GM21717 (cell line): ENCODE data around the gene UGT2B15.
A peak's percentile ranks its signal among the peaks of the same experiment; 100 is the strongest.
"Not testable (repeated sequence)": the region's sequence is repeated elsewhere in the genome, so short reads cannot be mapped to it uniquely, and the experiment has no call there.

Experiments
- ATAC-seq: cut with Tn5 transposase; IDR thresholded peaks from one replicate; pipeline ENCODE4 v1.9.1; 2021; ENCODE audit warnings: mild to moderate bottlenecking, moderate library complexity; ENCODE audit not compliant: unreplicated experiment

UGT2B15 gene

DNA sequence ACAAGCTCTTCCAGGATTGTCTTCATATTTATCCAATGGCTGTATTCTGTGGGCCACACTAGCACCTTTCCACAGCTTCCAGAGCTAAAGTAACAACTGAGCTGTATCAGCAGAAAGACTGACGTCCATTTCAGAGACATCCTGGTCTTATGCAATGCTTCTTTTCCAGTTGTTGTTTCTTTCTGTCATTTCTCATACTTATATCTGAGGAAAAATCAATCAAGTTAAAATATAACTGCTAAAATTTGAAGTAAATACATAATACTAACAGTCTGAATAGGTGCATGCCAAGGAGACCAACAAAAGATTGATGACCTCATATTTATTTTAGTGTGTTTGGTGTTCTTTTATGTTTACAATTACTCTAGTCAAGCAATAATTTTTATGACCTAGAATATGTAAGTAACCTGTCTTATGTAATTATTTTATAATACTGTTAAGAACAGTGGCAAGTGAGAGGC lies at the start of gene UGT2B15:
UGT2B15 (minus strand) TSS at position 174 of the 461 bp plus-strand sequence; CDS start at position 140, 34 bp downstream.
- not testable (repeated sequence) for ATAC-seq

DNA sequence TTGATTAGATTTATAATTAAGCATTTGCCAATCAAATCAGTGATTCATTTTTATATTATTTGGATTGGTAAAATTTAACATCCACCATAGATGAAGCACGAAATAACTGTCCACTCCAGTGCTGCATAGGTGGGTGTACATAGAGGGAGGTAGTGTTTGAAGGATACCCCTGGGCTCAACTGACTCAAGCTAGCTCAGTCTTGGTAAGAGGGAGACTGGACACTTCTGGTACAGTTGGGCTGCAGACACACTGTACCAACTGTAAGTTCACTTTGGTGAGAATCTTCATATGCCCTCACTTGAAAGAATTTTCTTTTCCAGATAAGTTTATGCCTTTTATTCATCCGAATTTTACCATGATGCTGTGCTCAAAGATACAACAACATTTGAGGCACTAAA lies 48.6 kb upstream of the UGT2B15 start:
- ATAC-seq: no peak

DNA sequence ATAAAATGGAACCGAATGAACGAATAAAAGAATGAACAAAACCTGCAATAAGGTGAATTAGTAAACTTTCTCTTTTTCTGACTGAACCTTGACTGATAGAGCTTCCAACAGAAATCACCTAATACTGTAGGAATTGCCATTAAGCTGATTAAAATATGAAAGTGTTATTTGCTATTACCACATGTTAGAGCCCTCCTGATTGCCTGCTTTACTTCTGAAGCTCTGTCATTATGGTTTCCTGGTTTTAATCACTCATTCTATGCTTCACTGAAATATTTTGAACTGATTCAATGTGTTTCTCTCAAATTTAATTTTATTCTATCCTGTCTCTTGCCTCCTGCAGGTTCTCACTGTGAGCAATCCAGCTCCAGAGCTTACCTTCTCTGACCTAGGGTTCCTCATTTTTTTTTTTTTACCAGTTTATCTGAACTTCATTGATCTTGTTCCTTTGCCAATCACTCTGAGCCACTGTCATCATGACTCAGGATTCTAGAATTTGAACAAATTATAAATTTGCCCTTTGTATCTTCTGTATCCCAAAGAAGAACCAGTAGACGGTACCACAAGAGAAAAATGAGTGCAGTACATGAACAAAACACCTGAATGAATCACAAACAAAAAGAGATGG lies 48.1 kb upstream of the UGT2B15 start:
- no peak for ATAC-seq

DNA sequence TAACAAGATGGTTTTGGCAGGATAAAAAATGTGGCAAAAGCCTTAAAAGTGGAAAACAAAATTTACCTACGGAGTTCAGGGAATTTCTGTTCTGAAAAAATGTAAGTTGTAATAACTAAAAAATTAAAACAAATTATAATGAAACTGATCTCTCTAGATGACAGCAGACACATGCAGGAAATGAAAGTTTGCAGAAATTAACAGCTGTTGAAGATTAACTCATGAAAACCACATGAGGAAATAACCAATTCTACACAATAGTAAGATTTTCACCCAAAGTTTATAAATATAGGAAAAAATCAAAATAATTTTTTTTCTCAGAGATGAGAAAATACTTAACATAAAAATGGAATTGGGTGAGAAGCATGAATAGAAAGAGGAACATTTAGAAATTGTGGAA lies 47.5 kb upstream of the UGT2B15 start:
- no peak for ATAC-seq

DNA sequence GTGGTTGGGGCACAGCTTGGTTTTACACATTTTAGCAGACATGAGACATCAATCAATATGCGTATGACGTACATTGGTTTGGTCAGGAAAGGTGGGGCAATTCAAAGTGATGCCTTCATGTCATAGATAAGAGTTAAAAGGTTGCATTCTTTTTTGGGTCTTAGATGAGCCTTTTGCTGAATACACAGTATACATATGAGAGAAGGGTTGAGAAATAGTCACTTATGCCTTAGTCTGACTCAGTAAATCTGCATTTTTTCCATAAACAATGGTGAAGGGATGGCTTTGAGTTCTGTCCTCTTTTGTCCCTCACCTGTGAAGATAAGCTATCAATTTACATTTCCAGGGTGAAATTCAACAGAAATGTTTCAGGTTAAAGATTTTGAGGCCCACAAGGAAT lies 43.9 kb upstream of the UGT2B15 start:
- no peak for ATAC-seq

DNA sequence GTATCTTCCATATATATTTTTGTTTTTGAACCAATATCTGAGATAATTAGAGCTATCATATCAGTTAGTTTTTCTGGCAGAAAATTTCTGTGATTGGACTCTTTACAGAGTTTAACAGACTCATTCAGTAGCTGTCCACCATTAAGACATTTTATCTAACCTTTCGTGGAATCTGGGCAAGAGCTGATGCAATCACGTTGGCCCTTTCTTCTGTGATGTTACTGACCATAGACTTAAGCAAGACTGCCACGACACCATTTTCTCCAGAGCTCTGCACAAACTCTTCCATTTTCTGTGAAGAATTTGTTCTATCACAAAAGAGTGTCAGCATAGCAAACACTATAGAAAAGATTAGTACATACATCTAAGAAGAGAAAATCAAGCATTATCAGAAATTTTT lies 41.8 kb upstream of the UGT2B15 start:
- ATAC-seq: no peak

DNA sequence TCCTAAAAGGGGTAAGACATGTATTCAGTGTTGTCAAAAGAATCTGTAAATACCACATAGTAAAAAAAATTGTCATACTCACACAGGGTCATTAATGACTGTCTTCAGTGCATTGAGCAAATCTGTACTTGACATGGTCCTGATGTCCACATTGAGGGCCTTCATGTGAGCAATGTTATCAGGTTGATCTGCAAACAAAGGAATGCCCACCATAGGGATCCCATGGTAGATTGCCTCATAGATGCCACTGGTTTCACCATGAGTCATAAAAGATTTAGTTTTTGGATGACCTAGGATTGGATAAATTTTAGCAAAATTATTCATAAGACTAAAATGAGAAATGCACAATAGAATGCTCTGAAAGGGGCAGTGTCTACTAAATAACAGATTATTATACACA lies 38.1 kb upstream of the UGT2B15 start:
- ATAC-seq: no peak

DNA sequence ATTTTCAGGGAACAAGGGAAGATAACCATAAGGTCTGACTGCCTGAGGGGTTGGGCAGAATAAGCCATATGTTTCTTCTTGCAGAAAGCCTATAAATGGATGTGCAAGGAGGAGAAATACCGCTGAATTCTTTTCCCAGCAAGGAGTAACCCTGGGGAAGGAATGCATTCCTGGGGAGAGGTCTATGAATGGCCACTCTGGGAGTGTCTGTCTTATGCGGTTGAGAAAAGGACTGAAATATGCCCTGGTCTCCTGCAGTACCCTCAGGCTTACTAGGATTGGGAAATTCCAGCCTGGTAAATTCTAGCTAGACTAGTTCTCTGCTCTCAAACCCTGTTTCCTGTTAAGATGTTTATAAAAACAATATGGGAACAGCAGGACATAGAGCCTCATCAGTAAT lies 32.7 kb upstream of the UGT2B15 start:
- not testable (repeated sequence) for ATAC-seq

DNA sequence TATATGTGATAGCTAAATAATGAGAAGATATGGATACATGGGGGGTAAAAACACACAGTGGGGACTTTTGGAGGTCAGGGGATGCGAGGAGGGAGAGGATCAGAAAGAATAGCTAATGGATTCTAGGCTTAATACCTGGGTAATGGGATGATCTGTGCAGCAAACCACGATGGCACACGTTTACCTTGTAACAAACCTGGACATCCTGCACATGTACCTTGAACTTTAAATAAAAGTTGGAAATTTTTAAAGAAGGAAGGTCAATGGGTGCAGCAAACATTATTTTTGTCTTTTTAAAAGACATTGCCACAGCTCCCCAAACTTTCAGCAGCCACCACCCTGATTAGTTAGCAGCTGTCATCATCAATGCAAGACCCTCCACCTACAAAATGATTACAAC lies 29.7 kb upstream of the UGT2B15 start:
- no peak for ATAC-seq

DNA sequence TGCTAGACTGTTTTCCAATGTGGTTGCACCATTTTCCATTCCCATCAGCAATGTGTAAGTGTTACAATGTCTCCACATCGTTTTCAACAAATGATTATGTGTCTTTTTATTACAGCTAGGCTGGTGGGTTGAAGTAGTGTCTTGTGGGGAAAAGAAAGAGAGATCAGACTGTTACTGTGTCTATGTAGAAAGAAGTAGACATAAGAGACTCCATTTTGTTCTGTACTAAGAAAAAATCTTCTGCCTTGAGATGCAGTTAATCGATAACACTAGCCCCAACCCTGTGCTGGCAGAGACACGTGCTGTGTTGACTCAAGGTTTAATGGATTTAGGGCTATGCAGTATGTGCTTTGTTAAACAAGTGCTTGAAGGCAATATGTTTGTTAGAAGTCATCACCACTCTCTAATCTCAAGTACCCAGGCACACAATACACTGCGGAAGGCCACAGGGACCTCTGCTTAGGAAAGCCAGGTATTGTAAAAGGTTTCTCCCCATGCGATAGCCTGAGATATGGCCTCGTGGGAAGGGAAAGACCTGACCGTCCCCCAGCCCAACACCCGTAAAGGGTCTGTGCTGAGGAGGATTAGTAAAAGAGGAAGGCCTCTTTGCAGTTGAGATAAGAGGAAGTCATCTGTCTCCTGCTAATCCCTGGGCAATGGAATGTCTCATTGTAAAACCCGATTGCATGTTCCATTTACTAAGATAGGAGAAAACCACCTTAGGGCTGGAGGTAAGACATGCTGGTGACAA lies 23.0 kb upstream of the UGT2B15 start:
- no peak for ATAC-seq

DNA sequence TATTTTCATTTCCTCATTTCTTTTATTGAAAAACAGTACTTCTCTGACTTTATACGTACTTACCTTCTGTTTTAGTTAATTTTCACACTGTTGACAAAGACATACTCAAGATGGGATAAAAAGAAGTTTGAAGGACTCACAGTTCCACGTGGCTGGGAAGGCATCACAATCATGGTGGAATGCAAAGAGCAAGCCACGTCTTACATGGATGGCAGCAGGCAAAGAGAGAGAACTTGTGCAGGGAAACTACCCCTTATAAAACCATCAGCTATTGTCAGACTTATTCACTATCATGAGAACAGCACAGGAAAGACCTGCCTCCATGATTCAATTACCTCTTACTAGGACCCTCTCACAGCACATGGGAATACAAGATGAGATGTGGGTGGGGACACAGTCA lies 20.7 kb upstream of the UGT2B15 start:
- ATAC-seq: no peak

DNA sequence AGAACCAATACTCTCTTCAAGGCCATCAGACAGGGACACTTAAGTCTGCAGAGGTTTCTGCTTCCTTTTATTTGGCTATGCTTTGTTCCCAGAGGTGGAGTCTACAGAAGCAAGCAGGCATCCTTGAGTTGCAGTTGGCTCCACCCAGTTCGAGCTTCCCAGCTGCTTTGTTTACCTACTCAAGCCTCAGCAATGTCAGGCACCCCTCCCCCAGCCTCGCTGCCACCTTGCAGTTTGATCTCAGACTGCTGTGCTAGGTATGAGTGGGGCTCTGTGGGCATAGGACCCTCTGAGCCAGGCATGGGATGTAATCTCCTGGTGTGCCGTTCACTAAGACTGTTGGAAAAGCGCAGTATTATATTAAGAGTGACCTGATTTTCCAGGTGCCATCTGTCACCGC lies 12.6 kb upstream of the UGT2B15 start:
- no peak for ATAC-seq

DNA sequence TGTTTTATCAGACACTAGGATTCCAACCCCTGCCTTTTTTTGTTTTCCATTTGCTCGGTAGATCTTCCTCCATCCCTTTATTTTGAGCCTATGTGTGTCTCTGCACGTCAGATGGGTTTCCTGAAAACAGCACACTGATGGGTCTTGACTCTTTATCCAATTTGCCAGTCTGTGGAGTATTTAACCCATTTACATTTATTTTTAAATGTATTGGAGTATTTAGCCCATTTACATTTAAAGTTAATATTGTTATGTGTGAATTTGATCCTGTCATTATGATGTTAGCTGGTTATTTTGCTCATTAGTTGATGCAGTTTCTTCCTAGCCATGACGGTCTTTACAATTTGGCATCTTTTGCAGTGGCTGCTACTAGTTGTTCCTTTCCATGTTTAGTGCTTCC lies 10.8 kb upstream of the UGT2B15 start:
- ATAC-seq: not testable (repeated sequence)

DNA sequence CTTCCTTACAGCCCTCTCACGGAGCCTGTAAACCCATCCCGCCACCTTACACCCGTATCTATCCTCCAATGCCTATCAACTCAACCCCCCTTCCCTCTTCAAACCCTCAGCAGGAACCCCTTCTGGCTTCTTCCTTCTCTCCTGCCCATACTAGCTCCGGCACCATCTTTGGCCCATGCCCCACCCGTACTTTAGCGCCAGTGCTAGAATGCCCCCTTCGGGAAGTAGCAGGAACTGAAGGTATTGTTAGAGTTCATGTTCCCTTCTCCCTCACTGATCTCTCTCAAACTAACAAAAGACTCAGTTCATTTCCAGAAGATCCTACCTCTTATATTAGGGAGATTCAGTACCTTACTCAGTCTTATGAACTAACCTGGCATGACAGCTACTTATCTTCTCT lies 2.7 kb upstream of the UGT2B15 start:
- ATAC-seq: no peak

DNA sequence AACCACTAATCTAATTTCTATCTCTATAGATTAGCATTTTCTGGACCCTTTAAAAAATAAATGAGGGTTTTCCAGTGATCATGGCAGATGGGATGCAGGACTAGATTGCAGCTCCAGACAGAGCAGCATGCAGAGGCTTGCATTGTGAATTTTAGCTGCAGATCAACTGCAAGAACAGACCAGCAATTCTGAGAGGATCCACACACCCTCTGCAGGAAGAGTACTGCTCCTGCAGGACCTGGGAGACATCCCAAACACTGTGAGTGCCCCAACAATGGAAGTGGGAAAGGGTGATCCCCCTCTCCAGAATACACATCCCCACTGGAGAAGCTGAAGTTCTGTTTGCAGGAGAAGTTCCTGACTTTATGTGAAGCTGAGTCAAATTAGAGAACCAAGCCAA lies 765 bp upstream of the UGT2B15 start:
- not testable (repeated sequence) for ATAC-seq

DNA sequence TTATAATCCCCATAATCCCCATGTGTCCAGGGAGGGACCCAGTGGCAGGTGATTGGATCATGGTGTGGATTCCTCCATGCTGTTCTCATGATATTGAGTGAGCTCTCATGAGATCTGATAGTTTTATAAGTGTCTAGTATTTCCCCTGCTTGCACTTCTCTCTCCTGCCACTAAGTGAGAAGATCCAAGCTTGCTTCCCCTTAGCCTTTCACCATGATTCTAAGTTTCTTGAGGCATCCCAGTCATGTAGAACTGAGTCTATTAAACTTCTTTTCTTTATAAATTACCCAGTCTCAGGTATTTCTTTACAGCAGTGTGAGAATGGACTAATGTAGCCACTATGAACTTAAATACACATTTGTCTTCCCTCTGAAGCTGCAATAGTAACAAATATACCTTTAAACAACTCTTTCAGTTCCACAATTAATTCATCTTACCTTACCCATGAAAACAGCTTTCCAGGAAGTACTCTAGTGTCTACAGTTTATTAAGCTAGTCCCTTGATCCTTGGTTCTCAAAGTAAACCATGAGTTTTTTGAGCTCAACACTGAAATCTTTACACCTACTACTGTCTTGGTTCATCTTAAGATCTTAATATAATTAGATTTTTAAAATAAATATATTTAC lies 1.8 kb downstream of the UGT2B15 start:
- ATAC-seq: not testable (repeated sequence)

DNA sequence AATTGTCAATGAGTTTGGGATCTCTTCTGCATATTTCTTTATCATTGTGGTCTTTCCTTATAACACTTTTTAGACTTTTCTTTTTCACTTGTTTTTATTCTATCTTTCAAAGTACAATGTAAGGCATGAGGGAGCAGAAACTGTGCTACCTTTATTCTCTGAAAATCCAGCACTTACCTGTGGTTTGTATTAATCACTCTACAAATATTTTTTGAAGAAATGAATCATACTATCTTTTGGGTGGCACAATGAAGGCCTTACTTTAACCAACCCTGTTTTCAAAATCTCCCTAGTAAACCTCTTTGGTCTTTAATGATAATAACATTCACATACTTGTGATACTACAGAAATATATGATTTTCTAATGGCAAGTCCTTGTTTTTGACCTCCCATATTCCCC lies 2.9 kb downstream of the UGT2B15 start:
- ATAC-seq: not testable (repeated sequence)

DNA sequence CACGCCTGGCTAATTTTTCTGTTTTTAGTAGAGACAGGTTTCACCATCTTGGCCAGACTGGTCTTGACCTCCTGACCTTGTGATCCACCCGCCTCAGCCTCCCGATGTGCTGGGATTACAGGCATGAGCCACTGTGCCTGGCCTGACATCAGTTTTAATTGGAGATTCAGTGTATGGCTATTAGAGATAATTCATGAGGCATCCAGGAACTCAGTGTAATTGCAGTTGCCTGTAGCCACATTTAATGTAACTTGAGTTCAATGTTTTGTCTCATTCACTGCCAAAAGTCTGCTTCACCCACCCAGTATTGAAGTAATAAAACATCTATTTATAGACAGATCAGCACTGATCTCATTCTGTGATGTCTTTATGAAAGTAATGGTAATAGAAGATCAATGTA lies 5.7 kb downstream of the UGT2B15 start:
- ATAC-seq: not testable (repeated sequence)

DNA sequence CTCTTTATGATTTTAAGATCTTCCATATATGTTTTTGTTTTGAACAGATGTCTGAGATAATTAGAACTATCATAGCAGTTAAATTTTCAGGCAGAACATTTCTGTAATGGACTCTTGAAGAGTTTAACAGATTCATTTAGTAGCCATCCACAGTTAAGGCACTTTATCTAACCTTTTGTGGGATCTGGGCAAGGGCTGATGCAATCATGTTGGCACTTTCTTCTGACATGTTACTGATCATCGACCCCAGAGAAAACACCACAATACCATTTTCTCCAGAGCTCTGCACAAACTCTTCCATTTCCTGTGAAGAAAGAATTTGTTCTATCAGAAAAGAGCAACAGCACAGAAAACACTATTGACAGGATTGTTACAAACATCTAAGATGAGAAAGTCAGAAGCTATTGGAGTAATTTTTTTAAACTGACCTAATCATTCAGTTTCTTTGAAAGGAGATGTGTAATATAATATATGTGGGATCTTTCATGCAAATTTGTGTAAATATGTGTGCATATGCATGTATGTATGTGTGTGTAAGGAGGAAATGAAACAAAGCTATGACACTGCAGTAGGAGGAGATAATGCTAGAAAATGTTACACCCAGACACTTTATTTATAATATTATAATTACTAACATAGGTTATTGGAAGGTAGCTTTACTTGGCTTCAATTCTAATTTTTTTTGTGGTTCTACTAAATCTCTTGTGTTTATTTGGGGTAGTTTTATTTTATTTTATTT lies 7.4 kb downstream of the UGT2B15 start:
- not testable (repeated sequence) for ATAC-seq

DNA sequence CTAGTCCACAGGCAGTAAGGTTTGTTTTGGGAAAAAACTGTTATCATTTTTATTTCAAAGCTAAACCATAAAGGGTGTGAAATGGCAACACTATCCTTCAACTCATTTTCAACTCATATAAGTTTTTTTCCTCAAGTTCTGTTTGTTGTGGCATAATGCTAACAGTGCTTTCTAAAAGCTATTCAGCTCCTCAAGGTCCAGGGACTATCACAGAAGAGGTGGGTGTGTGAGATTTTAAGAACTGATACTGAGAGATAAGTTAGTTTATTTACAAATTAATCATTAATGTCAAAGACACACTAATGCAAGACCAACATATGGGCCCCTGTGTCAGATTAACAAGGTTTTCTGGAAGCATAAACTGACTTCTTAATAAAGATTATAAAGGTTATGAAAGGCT lies 11.8 kb downstream of the UGT2B15 start:
- ATAC-seq: no peak

DNA sequence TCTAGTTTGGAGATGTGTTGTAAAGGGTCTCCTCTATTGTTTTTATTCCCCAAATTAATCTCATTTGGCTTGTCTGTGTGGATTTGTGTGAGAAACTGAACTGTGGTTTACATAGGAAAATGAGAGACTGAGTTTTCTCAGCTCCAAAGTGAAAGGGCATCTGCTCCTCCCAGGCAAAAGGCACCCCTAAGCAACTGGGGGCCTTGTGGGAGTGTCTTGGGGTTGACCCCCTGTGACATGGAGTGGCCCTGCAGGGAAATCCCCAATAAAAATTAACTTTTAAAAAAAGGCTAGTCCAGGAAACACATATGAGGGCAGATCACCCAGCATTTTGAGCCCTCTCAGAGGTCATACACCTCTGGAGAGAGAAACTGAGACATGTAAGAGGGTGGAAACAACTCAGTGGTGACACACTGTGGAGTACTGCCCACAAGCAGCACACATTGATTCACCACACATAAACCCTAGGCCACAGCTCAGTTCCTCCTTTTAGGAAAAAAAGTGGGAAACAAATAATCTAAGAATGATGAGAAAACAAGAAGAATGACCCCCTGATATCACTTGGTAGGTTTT lies 13.3 kb downstream of the UGT2B15 start:
- ATAC-seq: peak; percentile 77
